Measurements from ENCODE around the gene CCR6.

CCR6 gene

DNA sequence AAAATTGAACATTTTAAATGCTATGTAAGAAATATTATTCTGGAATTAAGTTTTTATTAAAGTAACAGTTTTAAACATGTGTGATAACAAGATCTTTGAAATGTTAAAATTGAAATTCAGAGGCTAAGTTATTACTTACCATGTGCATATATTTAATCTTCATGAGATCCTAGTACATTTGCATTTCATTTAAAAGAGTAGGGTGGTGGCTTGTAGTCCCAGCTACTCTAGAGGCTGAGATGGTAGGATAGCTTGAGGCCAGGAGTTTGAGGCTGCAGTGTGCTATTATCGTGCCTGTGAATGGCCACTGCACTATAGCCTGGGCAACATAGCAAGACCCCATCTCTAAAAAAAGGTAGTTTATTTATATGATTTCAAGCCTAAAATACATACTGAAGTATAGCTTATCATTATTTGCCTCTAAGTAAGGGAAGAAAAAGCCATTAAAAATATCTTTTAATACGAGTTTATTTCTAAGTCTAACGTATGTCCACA lies 3.0 kb downstream of the CCR6 start:
- Histone ChIP-seq H3K27me3 (ENCODE audit: insufficient read depth, poor library complexity, severe bottlenecking) (no peaks in the 10 kb centered on the region), H3K4me3 (replicated peaks; ENCODE audit: insufficient read depth, low read length) (no peak overlapping the region), H3K27ac (replicated peaks) (no peak overlapping the region)
- DNase-seq (ENCODE audit: low read depth in 1 of 2, low spot score in 1 of 2), result no peak
- TF ChIP-seq GABPA (IDR thresholded peaks at IDR 0.05; ENCODE audit: low read depth), result no peak
- TF ChIP-seq SPI1 (IDR thresholded peaks at IDR 0.05; ENCODE audit: borderline replicate concordance, low read depth), result no peak
- TF ChIP-seq, protein P1, sequence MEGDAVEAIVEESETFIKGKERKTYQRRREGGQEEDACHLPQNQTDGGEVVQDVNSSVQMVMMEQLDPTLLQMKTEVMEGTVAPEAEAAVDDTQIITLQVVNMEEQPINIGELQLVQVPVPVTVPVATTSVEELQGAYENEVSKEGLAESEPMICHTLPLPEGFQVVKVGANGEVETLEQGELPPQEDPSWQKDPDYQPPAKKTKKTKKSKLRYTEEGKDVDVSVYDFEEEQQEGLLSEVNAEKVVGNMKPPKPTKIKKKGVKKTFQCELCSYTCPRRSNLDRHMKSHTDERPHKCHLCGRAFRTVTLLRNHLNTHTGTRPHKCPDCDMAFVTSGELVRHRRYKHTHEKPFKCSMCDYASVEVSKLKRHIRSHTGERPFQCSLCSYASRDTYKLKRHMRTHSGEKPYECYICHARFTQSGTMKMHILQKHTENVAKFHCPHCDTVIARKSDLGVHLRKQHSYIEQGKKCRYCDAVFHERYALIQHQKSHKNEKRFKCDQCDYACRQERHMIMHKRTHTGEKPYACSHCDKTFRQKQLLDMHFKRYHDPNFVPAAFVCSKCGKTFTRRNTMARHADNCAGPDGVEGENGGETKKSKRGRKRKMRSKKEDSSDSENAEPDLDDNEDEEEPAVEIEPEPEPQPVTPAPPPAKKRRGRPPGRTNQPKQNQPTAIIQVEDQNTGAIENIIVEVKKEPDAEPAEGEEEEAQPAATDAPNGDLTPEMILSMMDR (IDR thresholded peaks at IDR 0.05; ENCODE audit: insufficient read depth, low read length), result no peak
- TF ChIP-seq, protein P2, sequence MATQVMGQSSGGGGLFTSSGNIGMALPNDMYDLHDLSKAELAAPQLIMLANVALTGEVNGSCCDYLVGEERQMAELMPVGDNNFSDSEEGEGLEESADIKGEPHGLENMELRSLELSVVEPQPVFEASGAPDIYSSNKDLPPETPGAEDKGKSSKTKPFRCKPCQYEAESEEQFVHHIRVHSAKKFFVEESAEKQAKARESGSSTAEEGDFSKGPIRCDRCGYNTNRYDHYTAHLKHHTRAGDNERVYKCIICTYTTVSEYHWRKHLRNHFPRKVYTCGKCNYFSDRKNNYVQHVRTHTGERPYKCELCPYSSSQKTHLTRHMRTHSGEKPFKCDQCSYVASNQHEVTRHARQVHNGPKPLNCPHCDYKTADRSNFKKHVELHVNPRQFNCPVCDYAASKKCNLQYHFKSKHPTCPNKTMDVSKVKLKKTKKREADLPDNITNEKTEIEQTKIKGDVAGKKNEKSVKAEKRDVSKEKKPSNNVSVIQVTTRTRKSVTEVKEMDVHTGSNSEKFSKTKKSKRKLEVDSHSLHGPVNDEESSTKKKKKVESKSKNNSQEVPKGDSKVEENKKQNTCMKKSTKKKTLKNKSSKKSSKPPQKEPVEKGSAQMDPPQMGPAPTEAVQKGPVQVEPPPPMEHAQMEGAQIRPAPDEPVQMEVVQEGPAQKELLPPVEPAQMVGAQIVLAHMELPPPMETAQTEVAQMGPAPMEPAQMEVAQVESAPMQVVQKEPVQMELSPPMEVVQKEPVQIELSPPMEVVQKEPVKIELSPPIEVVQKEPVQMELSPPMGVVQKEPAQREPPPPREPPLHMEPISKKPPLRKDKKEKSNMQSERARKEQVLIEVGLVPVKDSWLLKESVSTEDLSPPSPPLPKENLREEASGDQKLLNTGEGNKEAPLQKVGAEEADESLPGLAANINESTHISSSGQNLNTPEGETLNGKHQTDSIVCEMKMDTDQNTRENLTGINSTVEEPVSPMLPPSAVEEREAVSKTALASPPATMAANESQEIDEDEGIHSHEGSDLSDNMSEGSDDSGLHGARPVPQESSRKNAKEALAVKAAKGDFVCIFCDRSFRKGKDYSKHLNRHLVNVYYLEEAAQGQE (IDR thresholded peaks at IDR 0.05; ENCODE audit: insufficient replicate concordance, low read depth), result no peak
- TF ChIP-seq POLR2AphosphoS5 (IDR thresholded peaks at IDR 0.05; ENCODE audit: low read depth), result no peak

DNA sequence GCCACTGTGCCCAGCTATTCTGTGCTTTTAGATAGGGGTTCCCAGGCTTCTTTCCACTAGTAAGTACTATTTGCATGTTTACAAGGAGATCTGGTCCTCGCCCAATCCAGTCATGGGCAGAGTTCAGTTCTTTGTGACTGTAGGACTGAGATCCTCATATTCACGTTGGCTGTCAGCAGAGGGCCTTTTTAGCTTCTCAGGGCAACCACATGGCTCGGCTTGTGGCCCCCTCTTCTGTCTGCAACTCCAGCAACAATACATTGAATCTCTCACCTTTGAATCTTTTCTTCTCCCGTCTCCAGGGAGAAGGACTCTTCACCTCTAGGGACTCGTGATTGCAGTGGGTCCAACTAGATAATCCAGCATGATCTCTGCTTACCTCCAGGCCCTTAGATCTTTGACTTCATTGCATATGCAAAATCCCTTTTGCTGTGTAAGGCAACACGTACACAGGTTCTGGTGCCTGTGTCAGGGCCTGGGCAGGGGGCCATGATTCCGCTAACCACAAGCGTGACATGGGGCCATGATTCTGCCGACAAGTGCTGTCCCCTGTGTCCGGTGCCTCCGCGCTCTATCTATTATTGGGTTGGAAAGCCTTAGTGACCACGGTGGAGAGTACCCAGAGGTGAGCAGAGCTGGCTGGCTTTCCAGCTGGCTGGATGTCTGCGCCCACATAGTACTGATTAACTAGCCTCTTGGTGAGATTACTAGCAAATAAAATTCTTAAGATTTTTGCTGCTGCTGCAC lies 5.1 kb downstream of the CCR6 start:
- DNase-seq (ENCODE audit: low read depth in 1 of 2, low spot score in 1 of 2), result no peak
- Histone ChIP-seq H3K27me3 (ENCODE audit: insufficient read depth, poor library complexity, severe bottlenecking) (no peaks in the 10 kb centered on the region), H3K27ac (replicated peaks) (no peak overlapping the region), H3K4me3 (replicated peaks; ENCODE audit: insufficient read depth, low read length) (no peak overlapping the region)
- TF ChIP-seq GABPA (IDR thresholded peaks at IDR 0.05; ENCODE audit: low read depth) (no peak), SPI1 (IDR thresholded peaks at IDR 0.05; ENCODE audit: borderline replicate concordance, low read depth) (no peak), POLR2AphosphoS5 (IDR thresholded peaks at IDR 0.05; ENCODE audit: low read depth) (no peak)
- TF ChIP-seq, protein P1 (IDR thresholded peaks at IDR 0.05; ENCODE audit: insufficient read depth, low read length), result no peak
- TF ChIP-seq, protein P2 (IDR thresholded peaks at IDR 0.05; ENCODE audit: insufficient replicate concordance, low read depth), result no peak

DNA sequence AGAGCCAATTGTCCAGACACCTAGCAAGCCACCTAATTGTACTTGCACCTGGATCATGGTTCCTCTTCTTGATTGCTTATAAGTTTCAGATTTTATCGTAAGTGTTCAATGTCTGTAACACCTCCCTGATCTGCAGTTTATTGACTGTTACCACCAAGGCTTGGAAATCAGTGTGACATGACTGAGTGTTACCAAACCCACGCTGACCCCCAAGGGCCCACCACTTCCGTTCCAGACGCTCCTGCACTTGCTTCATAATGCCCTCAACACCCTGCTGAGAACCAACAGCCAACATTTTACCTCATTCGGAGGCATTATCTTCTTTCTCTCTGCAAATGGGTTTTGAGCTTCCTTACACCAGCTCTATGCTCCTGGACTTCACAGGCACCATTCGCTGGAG lies 6.3 kb downstream of the CCR6 start:
- H3K4me3 ChIP-seq (replicated peaks; ENCODE audit: insufficient read depth, low read length), result no peak overlapping the region
- no peaks in the 10 kb centered on the region for H3K27me3 ChIP-seq (ENCODE audit: insufficient read depth, poor library complexity, severe bottlenecking)
- no peak overlapping the region for H3K27ac ChIP-seq (replicated peaks)
- no peak for TF ChIP-seq GABPA (IDR thresholded peaks at IDR 0.05; ENCODE audit: low read depth)
- no peak for TF ChIP-seq POLR2AphosphoS5 (IDR thresholded peaks at IDR 0.05; ENCODE audit: low read depth)
- TF ChIP-seq, protein P1 (IDR thresholded peaks at IDR 0.05; ENCODE audit: insufficient read depth, low read length), result no peak
- no peak for TF ChIP-seq SPI1 (IDR thresholded peaks at IDR 0.05; ENCODE audit: borderline replicate concordance, low read depth)
- TF ChIP-seq, protein P2 (IDR thresholded peaks at IDR 0.05; ENCODE audit: insufficient replicate concordance, low read depth), result no peak
- DNase-seq (ENCODE audit: low read depth in 1 of 2, low spot score in 1 of 2), result no peak
